Heart right ventricle (tissue), 16 donors: ENCODE measurements around the gene ZRANB1. TPM values are rescaled to one million over a fixed set of nuclear protein-coding genes. Genes with fewer than 3 reads are reported as not detected.

Source experiments
- ATAC-seq, 8 donors: fragments of 200-7000 bp; cut with Tn5 transposase; one replicate each; pipeline ENCODE4 v1.9.1; 2020; ENCODE audit warnings: mild to moderate bottlenecking in 8 of 8, moderate library complexity in 8 of 8, moderate number of reproducible peaks in 1 of 8
- DNase-seq, 2 donors: peaks; one replicate each; pipeline ENCODE4 v3.0.0-alpha.2; 2020
- H3K27ac ChIP-seq, 10 donors: fragments of 200-600 bp; sonication (generic) in 2 of 10; one replicate each; pipeline versions ENCODE4 v1.5.0 to v1.8.0; 2020 to 2022; ENCODE audit warnings: mild to moderate bottlenecking in 3 of 10
- H3K27me3 ChIP-seq, 7 donors: fragments of 200-600 bp; one replicate each; pipeline ENCODE4 v1.8.0; 2021 to 2022; ENCODE audit warnings: mild to moderate bottlenecking in 2 of 7
- H3K36me3 ChIP-seq, 9 donors: fragments of 200-600 bp; sonication (generic) in 1 of 9; one replicate each; pipeline versions ENCODE4 v1.5.0 to v1.8.0; 2020 to 2022; ENCODE audit warnings: mild to moderate bottlenecking in 2 of 9
- H3K4me1 ChIP-seq, 9 donors: fragments of 200-600 bp; sonication (generic) in 1 of 9; one replicate each; pipeline versions ENCODE4 v1.5.0 to v1.8.0; 2020 to 2022; ENCODE audit warnings: mild to moderate bottlenecking in 4 of 9
- H3K4me3 ChIP-seq, 10 donors: fragments of 200-600 bp; sonication (generic) in 2 of 10; one replicate each; pipeline versions ENCODE4 v1.5.0 to v1.8.0; 2020 to 2022; ENCODE audit warnings: mild to moderate bottlenecking in 7 of 10, moderate library complexity in 2 of 10
- H3K9me3 ChIP-seq, 11 donors: fragments of 200-600 bp in 10 of 11; sonication (generic) in 2 of 11; one replicate each; pipeline versions ENCODE4 v1.5.0 to v1.8.0; 2013 to 2022; ENCODE audit warnings: mild to moderate bottlenecking in 2 of 11, control low read depth in 1 of 11, moderate library complexity in 1 of 11
- CTCF ChIP-seq, 9 donors: fragments of 200-600 bp; sonication (generic) in 2 of 9; IDR thresholded peaks; one replicate each; pipeline versions ENCODE4 v1.5.0 to v1.8.0; 2021 to 2022; ENCODE audit warnings: antibody characterized with exemption in 9 of 9, mild to moderate bottlenecking in 5 of 9, moderate library complexity in 1 of 9
- WGBS, 2 donors: extraction: QIAGEN DNeasy Blood & Tissue Kit; methylation state at CpG; one replicate each; pipeline ENCODE4 v1.1.7; 2013; ENCODE audit warnings: inconsistent platforms in 1 of 2; 5-methylcytosine and 5-hydroxymethylcytosine counted together
- intact Hi-C, 10 donors: fragments of 100-400 bp; cut with DNase I; formaldehyde crosslinking; loops; one replicate each; pipeline versions ENCODE4 v1.11.1 to v1.14.2; 2022
- polyA plus RNA-seq, 2 donors: library from polyadenylated mRNA; stranded (reverse); fragments of 200-250 nt; gene quantifications; one replicate each; pipeline ENCODE4 v1.2.3, GENCODE V29; 2013
- total RNA-seq, 10 donors: library from RNA; stranded (reverse); fragmentation: NEBNext Ultra II Directional in 3 of 10; extraction: Animal tissue kit (Norgen Biotek cat#: 25700) in 3 of 10; gene quantifications; one replicate each; pipeline versions ENCODE4 v1.2.1 to v1.2.4, GENCODE V29; 2021 to 2023
- donor health status: Arrhythmogenic right ventricular cardiomyopathy.
- donor health status: ischemic (EF 13 %, LVEDD 7.1; RV severe dilation, severe dysfunction).
- donor health status: healthy with polysubstance abuse.
- donor health status: DM: no; HTN: yes; CAD: no.
- donor health status: DM: no; HTN: no; CAD: no.
- donor health status: ischemic (EF 25% LVEDD 6.9; RV normal size, moderate dysfunction).
- donor health status: ischemic (EF 25% LVEDD 5.7; RV mildly dilated, moderate dysfunction).
- donor health status: healthy.
- donor health status: DM: yes; HTN: yes; CAD: no.
- donor health status: Ischemic cardiomyopathy.
- donor health status: ischemic (EF 35%, LVEDD 5.7; RV mildly dilated, moderate dysfunction).
- donor health status: nonischemic (EF 11% LVEDD 7.7; RV severe dilation, severe dysfunction).
- donor health status: DM: yes; HTN: yes; CAD: no.
- donor health status: PGD.
- donor health status: ischemic (EF 29% LVEDD 5.4; RV normal size, mild dysfunction).
- donor health status: nonischemic (EF 23%, LVEDD 6.1; RV moderate dilation, normal function).

Gene ZRANB1
- total and polyA plus RNA-seq, 12 donors, result 13.0 to 33.2 (median 27.5) TPM

- DNase-seq, result no peak
- H3K9me3 ChIP-seq, result peaks cover 0 to 14% (median 0%) of the 10 kb centered on the region in 11 donors
- ATAC-seq, result no peak
- WGBS, 2 donors, result 88 to 90% methylated on average over 7 of the region's 7 CpGs
- peak overlapping the region in 1 of 10 donors; percentile 0 for H3K27ac ChIP-seq
- H3K4me1 ChIP-seq, result peaks cover 5 to 44% (median 29%) of the 10 kb centered on the region in 9 donors
- intact Hi-C loops, result loop anchor here in 2 of 10 donors (10.0 kb wide), 1 partner anchor 47 kb away; no protein-coding TSS in a partner anchor
- no peak overlapping the region for H3K4me3 ChIP-seq
- TF ChIP-seq CTCF (IDR thresholded peaks at IDR 0.05), result no peak
- peaks cover 0 to 16% (median 0%) of the 10 kb centered on the region in 9 donors for H3K36me3 ChIP-seq
- H3K27me3 ChIP-seq, result no peaks in the 10 kb centered on the region
These were observed 13.8 kb upstream of the ZRANB1 start for GRCh38 chr10:124928087-124928486.

- ATAC-seq, result peak in 3 of 8 donors; percentile 38 to 60 (median 50)
- H3K9me3 ChIP-seq, result peaks cover 0 to 14% (median 0%) of the 10 kb centered on the region in 11 donors
- no peak for TF ChIP-seq CTCF (IDR thresholded peaks at IDR 0.05)
- peaks cover 5 to 46% (median 27%) of the 10 kb centered on the region in 9 donors for H3K4me1 ChIP-seq
- intact Hi-C loops, result loop anchor here in 2 of 10 donors (10.0 kb wide), 1 partner anchor 46 kb away; no protein-coding TSS in a partner anchor
- peaks cover 0 to 15% (median 0%) of the 10 kb centered on the region in 9 donors for H3K36me3 ChIP-seq
- no peak overlapping the region for H3K4me3 ChIP-seq
- no peaks in the 10 kb centered on the region for H3K27me3 ChIP-seq
- peak overlapping the region in 5 of 10 donors; percentile 1 to 47 (median 12) for H3K27ac ChIP-seq
- no peak for DNase-seq
- WGBS, 2 donors, result 46 to 61% methylated on average over 3 of the region's 3 CpGs
These were observed 13.4 kb upstream of the ZRANB1 start for GRCh38 chr10:124928545-124928944.

GRCh38 chr10:124935946-124936345 lies 6.0 kb upstream of the ZRANB1 start:
- 85 to 89% methylated on average over 2 of the region's 2 CpGs for WGBS, 2 donors

GRCh38 chr10:124936813-124937212 lies 5.1 kb upstream of the ZRANB1 start:
- Histone ChIP-seq H3K27me3 (no peaks in the 10 kb centered on the region), H3K4me3 (no peak overlapping the region), H3K36me3 (no peaks in the 10 kb centered on the region), H3K4me1 (peaks cover 0 to 59% (median 30%) of the 10 kb centered on the region in 9 donors), H3K9me3 (peaks cover 0 to 10% (median 0%) of the 10 kb centered on the region in 11 donors), H3K27ac (no peak overlapping the region)
- ATAC-seq (no peak), DNase-seq (no peak)
- WGBS, 2 donors, result 95% methylated on average over 7 of the region's 7 CpGs
- intact Hi-C loops, result no loop called here
- TF ChIP-seq CTCF (IDR thresholded peaks at IDR 0.05), result no peak

More at GRCh38 chr10:124935946-124936345, 6.0 kb upstream of the ZRANB1 start:
- Histone ChIP-seq H3K27me3 (no peaks in the 10 kb centered on the region), H3K4me3 (no peak overlapping the region), H3K27ac (no peak overlapping the region), H3K36me3 (no peaks in the 10 kb centered on the region), H3K4me1 (peaks cover 0 to 50% (median 30%) of the 10 kb centered on the region in 9 donors), H3K9me3 (peaks cover 0 to 14% (median 0%) of the 10 kb centered on the region in 11 donors)
- TF ChIP-seq CTCF (IDR thresholded peaks at IDR 0.05), result no peak
- DNase-seq (no peak), ATAC-seq (no peak)
- intact Hi-C loops, result no loop called here
